Hindlimb muscle (tissue), 1 donor: ENCODE data around the gene DPYSL4. TPM values are rescaled to one million over a fixed set of nuclear protein-coding genes. Genes with fewer than 3 reads are reported as not detected.

Source experiments
- DNase-seq: peaks from one replicate; pipeline ENCODE4 v3.0.0-alpha.2; 2013
- polyA plus RNA-seq: library from polyadenylated mRNA; unstranded; fragments of 120-200 nt; gene quantifications from one replicate; pipeline ENCODE4 v1.2.1, GENCODE V29; 2013; ENCODE audit not compliant: insufficient read length

The DPYSL4 gene
- 5.0 TPM for polyA plus RNA-seq

GRCh38 chr10:132186488-132187429 is at the start of gene DPYSL4:
TSS of gene DPYSL4 (plus strand) at chr10:132186948. CDS start at chr10:132187064, 116 bp downstream.
- no peak for DNase-seq

- no peak for DNase-seq
Observed at GRCh38 chr10:132137111-132138072, 49.4 kb upstream of the DPYSL4 start.

- no peak for DNase-seq
Observed at GRCh38 chr10:132138133-132138532, 48.6 kb upstream of the DPYSL4 start.

GRCh38 chr10:132138596-132138995 is 48.2 kb upstream of the DPYSL4 start:
- no peak for DNase-seq

GRCh38 chr10:132139526-132139925 is 47.2 kb upstream of the DPYSL4 start:
- DNase-seq = no peak

- DNase-seq = no peak
Observed at GRCh38 chr10:132140167-132140925, 46.4 kb upstream of the DPYSL4 start.

- no peak for DNase-seq
Observed at GRCh38 chr10:132141076-132141475, 45.7 kb upstream of the DPYSL4 start.

- DNase-seq = no peak
Observed at GRCh38 chr10:132141526-132142395, 45.0 kb upstream of the DPYSL4 start.

GRCh38 chr10:132142396-132143161 is 44.2 kb upstream of the DPYSL4 start:
- DNase-seq = no peak

GRCh38 chr10:132143162-132143561 is 43.6 kb upstream of the DPYSL4 start:
- no peak for DNase-seq

- no peak for DNase-seq
Observed at GRCh38 chr10:132144086-132144485, 42.7 kb upstream of the DPYSL4 start.

- DNase-seq = no peak
Observed at GRCh38 chr10:132145002-132145401, 41.7 kb upstream of the DPYSL4 start.

GRCh38 chr10:132145521-132146185 is 41.1 kb upstream of the DPYSL4 start:
- DNase-seq = no peak

GRCh38 chr10:132146271-132146671 is 40.5 kb upstream of the DPYSL4 start:
- no peak for DNase-seq

- no peak for DNase-seq
Observed at GRCh38 chr10:132146941-132147915, 39.5 kb upstream of the DPYSL4 start.

GRCh38 chr10:132148261-132149251 is 38.2 kb upstream of the DPYSL4 start:
- DNase-seq = no peak

GRCh38 chr10:132149271-132149670 is 37.5 kb upstream of the DPYSL4 start:
- no peak for DNase-seq
